Measurements from ENCODE around the gene DDI1. TPM values are rescaled to one million over a fixed set of nuclear protein-coding genes. Genes with fewer than 3 reads are reported as not detected.

Gene DDI1
- total RNA-seq (not detected), polyA plus RNA-seq (ENCODE audit: insufficient read depth in 1 of 8, insufficient read length in 8 of 8, low replicate concordance in 1 of 8) (not detected)
- long read RNA-seq, donor 1 = 0 reads
- long read RNA-seq, donor 2 = 0 reads
- long read RNA-seq, donor 3 = 0 reads
- long read RNA-seq, donor 4 = 0 reads
- long read RNA-seq, donor 5 = 0 reads
- long read RNA-seq, donor 6 = 0 reads
- long read RNA-seq, donor 7 = 0 reads
- long read RNA-seq, donor 8 = 0 reads
- long read RNA-seq, donor 9 = 0 reads
- long read RNA-seq, donor 10 = 0 reads
- long read RNA-seq, donor 11 = 0 reads

DNA sequence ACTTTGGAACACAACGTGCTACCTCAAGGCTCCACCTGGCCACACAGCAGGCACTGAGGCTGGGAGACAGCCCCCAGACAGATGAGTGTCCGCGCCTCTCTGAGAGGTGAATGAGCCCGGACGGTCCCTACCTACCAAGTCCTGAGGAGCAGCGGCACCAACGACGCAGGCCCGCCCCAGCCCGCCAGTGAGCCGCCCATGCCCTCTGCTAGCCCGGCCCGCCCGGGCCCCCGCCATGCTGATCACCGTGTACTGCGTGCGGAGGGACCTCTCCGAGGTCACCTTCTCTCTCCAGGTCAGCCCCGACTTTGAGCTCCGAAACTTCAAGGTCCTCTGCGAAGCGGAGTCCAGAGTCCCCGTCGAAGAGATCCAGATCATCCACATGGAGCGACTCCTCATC lies at the start of gene DDI1:
TSS of gene DDI1 (plus strand) at position 53 of the 400 bp plus-strand sequence. CDS start at position 236, 183 bp downstream.
- DNase-seq = no peak
- WGBS (ENCODE audit: insufficient coverage) = 98% methylated on average over 26 of the region's 26 CpGs

DNA sequence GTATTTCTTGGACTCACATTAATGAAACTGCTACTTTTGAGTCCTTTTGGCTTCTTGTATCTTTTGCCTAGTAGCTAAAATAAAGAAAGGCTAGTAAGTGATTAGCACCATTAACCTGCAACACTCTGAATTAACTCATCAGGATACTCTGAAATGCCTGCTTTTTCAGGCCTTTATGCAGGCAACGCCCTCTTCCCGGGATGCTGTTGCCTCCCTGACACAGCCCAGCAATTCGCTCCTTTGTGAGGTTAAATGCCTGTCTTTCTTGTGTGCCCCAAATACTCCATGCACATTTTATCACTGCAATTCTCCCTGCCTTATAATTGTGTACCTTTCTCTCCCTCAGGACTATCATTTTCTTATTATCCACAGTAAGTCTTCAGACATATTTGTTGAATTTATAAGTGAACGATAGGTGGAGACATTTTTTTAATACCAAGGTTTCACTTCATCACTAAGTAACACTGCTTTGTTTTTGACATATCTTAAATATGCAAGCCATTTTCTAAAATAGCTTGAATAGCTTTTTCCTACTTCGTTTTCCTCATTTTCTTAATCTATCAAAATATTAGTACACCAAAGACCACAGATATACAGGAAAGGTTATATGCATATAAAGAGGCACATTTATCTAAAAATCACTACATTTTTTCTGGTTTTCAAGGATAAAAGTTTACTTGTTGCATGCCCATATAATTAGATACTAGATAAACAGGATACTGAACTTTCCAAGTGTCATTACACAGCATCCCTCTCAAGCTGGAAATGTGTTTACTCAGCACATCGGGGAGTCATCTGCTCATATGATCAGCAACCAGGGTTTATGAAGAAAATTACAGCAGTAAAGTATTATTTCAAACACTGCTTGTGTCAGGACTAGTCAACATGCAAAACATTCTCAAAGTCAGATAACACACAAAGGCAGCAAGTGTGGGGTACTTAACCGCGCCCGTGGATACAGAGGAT lies 48.5 kb upstream of the DDI1 start:
- H3K4me3 ChIP-seq (ENCODE audit: low read length) = no peak overlapping the region

More for the DNA sequence above, at the start of gene DDI1:
- H3K27me3 ChIP-seq (ENCODE audit: control insufficient read depth, insufficient read depth, low read length) = no peaks in the 10 kb centered on the region
- H3K4me3 ChIP-seq (ENCODE audit: low read length) = no peak within 1 kb of the TSS
- H3K36me3 ChIP-seq (ENCODE audit: control insufficient read depth, insufficient read depth, low read length) = no peaks in the 10 kb centered on the region
- peaks cover 2% of the 10 kb centered on the region for H3K9me3 ChIP-seq (replicated peaks; ENCODE audit: control insufficient read depth, low read depth, low read length)
- no peak within 1 kb of the TSS for H3K27ac ChIP-seq (ENCODE audit: low read length)
- H3K4me1 ChIP-seq (ENCODE audit: control insufficient read depth, insufficient read depth, low read length) = no peaks in the 10 kb centered on the region

DNA sequence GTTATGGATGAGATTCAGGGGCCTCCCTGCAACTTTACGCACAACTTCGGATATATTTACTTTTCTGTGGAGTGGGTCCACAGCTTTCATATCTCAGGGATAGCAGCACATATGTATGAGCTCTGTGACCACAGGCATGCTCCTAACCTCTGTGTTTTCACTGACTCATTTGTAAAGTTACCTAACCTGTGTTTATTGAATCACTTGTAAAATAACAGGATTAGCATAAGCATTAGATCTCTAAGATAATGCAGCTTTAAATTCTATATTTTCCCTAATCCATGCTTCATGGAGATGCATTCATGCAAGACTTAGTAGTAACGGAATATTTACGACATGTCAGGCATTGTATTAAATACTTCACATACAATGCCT lies 47.9 kb upstream of the DDI1 start:
- Histone ChIP-seq H3K27me3 (ENCODE audit: control insufficient read depth, insufficient read depth, low read length) (no peaks in the 10 kb centered on the region), H3K9me3 (replicated peaks; ENCODE audit: control insufficient read depth, low read depth, low read length) (no peaks in the 10 kb centered on the region), H3K4me1 (ENCODE audit: control insufficient read depth, insufficient read depth, low read length) (peaks cover 2% of the 10 kb centered on the region), H3K4me3 (ENCODE audit: low read length) (no peak overlapping the region), H3K36me3 (ENCODE audit: control insufficient read depth, insufficient read depth, low read length) (no peaks in the 10 kb centered on the region), H3K27ac (ENCODE audit: low read length) (no peak overlapping the region)
- DNase-seq = no peak
- WGBS (ENCODE audit: insufficient coverage) = 96% methylated on average over 2 of the region's 4 CpGs

More for the DNA sequence above, 48.5 kb upstream of the DDI1 start:
- peaks cover 3% of the 10 kb centered on the region for H3K9me3 ChIP-seq (replicated peaks; ENCODE audit: control insufficient read depth, low read depth, low read length)
- H3K4me1 ChIP-seq (ENCODE audit: control insufficient read depth, insufficient read depth, low read length) = peaks cover under 1% of the 10 kb centered on the region
- H3K27me3 ChIP-seq (ENCODE audit: control insufficient read depth, insufficient read depth, low read length) = no peaks in the 10 kb centered on the region
- no peak for DNase-seq
- H3K27ac ChIP-seq (ENCODE audit: low read length) = no peak overlapping the region
- no peaks in the 10 kb centered on the region for H3K36me3 ChIP-seq (ENCODE audit: control insufficient read depth, insufficient read depth, low read length)
- 79% methylated on average over 6 of the region's 9 CpGs for WGBS (ENCODE audit: insufficient coverage)

DNA sequence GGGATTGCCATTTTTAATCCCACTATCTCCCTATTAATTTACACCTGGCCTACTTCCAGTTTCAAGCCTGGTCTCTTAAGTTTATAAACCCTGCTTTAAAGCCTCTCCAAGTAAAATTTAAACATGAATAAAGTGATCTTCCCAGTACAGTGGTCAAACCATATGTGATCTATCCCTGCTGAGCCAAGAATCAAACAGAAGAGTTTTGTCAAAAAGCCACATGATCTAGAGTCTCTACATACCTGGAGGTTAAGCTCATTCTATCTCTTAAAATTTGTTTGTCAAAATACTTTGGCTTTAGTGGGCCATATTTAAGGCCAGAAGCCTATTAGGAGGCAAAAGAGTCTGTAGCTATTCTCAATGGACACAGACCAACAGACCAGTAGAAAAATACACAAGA lies 42.9 kb upstream of the DDI1 start:
- DNase-seq = peak; percentile 82
- no peaks in the 10 kb centered on the region for H3K27me3 ChIP-seq (ENCODE audit: control insufficient read depth, insufficient read depth, low read length)
- H3K4me1 ChIP-seq (ENCODE audit: control insufficient read depth, insufficient read depth, low read length) = peaks cover 5% of the 10 kb centered on the region
- H3K36me3 ChIP-seq (ENCODE audit: control insufficient read depth, insufficient read depth, low read length) = no peaks in the 10 kb centered on the region
- no peaks in the 10 kb centered on the region for H3K9me3 ChIP-seq (replicated peaks; ENCODE audit: control insufficient read depth, low read depth, low read length)
- H3K4me3 ChIP-seq (ENCODE audit: low read length) = no peak overlapping the region
- H3K27ac ChIP-seq (ENCODE audit: low read length) = no peak overlapping the region

DNA sequence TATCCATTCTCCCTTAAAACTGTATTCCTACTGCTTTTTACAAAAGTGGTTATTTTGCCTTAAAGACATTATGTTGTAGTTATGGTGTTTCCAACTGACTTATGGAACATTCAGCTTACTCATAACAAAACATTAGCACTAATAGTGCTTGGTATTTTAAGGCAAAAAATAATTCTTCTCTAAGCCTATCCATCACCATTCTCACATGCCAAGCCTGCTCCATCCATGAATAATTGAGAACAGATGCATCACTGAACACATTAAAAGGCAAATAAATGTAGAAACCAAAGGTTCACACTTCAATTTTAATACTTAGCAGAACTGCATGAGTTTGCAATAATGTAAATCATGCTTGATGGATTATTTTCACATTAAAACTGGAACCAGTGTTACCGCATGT lies 42.3 kb upstream of the DDI1 start:
- no peaks in the 10 kb centered on the region for H3K36me3 ChIP-seq (ENCODE audit: control insufficient read depth, insufficient read depth, low read length)
- H3K27ac ChIP-seq (ENCODE audit: low read length) = no peak overlapping the region
- peak; percentile 69 for DNase-seq
- no peaks in the 10 kb centered on the region for H3K27me3 ChIP-seq (ENCODE audit: control insufficient read depth, insufficient read depth, low read length)
- H3K9me3 ChIP-seq (replicated peaks; ENCODE audit: control insufficient read depth, low read depth, low read length) = no peaks in the 10 kb centered on the region
- peaks cover 5% of the 10 kb centered on the region for H3K4me1 ChIP-seq (ENCODE audit: control insufficient read depth, insufficient read depth, low read length)
- no CpG with 5 or more reads among the region's 1 CpG for WGBS (ENCODE audit: insufficient coverage)
- H3K4me3 ChIP-seq (ENCODE audit: low read length) = no peak overlapping the region

DNA sequence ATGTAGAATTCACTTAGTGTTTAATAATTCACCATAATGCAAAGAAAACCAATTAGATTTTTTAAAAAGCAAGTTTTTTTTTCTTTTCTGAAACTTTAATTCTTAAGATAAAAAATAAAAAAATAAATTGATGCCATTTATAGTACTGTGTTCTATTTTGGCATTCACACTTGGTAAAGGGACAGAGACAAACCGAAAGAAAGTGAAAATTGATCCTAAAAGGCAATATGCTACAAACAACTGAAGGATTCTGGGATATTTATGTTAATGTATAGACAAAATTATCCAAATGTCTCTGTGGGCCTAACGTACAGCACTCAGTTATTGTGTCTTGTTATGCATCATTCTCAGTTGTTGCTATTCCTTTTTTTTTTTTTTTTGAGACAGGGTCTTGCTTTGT lies 41.9 kb upstream of the DDI1 start:
- no peak for DNase-seq
- WGBS (ENCODE audit: insufficient coverage) = no CpG with 5 or more reads among the region's 2 CpGs
- Histone ChIP-seq H3K4me1 (ENCODE audit: control insufficient read depth, insufficient read depth, low read length) (peaks cover 5% of the 10 kb centered on the region), H3K9me3 (replicated peaks; ENCODE audit: control insufficient read depth, low read depth, low read length) (no peaks in the 10 kb centered on the region), H3K27me3 (ENCODE audit: control insufficient read depth, insufficient read depth, low read length) (no peaks in the 10 kb centered on the region), H3K4me3 (ENCODE audit: low read length) (no peak overlapping the region), H3K27ac (ENCODE audit: low read length) (no peak overlapping the region), H3K36me3 (ENCODE audit: control insufficient read depth, insufficient read depth, low read length) (peaks cover 2% of the 10 kb centered on the region)

DNA sequence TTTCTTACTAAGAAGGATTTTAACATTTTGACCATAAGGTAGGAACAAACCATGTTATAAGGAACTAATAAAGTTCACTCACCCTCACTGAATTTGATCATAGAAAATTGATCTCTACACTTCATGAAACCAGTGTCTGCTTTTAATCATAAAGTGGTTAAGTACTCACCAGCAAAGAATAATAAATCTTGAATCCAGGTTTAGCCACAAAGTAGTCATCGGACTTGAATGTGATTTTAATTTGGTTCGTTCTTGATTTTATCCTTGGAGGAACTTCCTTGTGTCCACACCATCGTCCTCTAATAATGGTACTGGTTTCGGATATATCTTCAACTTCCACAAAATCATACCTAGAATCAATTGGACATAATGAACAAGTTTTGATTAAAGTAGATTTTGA lies 40.5 kb upstream of the DDI1 start:
- peaks cover 2% of the 10 kb centered on the region for H3K36me3 ChIP-seq (ENCODE audit: control insufficient read depth, insufficient read depth, low read length)
- H3K9me3 ChIP-seq (replicated peaks; ENCODE audit: control insufficient read depth, low read depth, low read length) = no peaks in the 10 kb centered on the region
- H3K4me1 ChIP-seq (ENCODE audit: control insufficient read depth, insufficient read depth, low read length) = peaks cover 5% of the 10 kb centered on the region
- H3K27ac ChIP-seq (ENCODE audit: low read length) = no peak overlapping the region
- no peak overlapping the region for H3K4me3 ChIP-seq (ENCODE audit: low read length)
- no CpG with 5 or more reads among the region's 4 CpGs for WGBS (ENCODE audit: insufficient coverage)
- H3K27me3 ChIP-seq (ENCODE audit: control insufficient read depth, insufficient read depth, low read length) = no peaks in the 10 kb centered on the region
- no peak for DNase-seq

DNA sequence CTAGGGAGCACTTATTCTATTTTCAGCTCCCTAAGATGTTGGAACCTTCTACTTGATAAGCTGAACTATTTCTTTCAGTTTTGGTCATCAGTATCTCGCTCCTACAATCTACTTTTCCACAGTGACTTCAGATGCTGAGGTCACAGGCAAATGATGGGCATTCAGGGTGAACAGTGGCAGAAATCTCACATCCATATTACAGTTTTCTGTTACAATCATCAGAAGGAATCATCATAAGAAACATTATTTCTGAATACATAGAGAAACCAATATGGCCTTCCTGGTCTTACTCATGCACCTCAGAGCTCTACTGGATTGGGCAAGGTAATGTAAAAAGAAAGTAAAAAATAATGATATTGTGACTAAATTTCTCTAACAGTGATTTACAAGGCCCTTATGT lies 39.4 kb upstream of the DDI1 start:
- no peak for DNase-seq
- 89% methylated on average over 1 of the region's 1 CpG for WGBS (ENCODE audit: insufficient coverage)
- Histone ChIP-seq H3K4me1 (ENCODE audit: control insufficient read depth, insufficient read depth, low read length) (peaks cover 5% of the 10 kb centered on the region), H3K36me3 (ENCODE audit: control insufficient read depth, insufficient read depth, low read length) (peaks cover 2% of the 10 kb centered on the region), H3K9me3 (replicated peaks; ENCODE audit: control insufficient read depth, low read depth, low read length) (no peaks in the 10 kb centered on the region), H3K4me3 (ENCODE audit: low read length) (no peak overlapping the region), H3K27ac (ENCODE audit: low read length) (no peak overlapping the region), H3K27me3 (ENCODE audit: control insufficient read depth, insufficient read depth, low read length) (no peaks in the 10 kb centered on the region)

DNA sequence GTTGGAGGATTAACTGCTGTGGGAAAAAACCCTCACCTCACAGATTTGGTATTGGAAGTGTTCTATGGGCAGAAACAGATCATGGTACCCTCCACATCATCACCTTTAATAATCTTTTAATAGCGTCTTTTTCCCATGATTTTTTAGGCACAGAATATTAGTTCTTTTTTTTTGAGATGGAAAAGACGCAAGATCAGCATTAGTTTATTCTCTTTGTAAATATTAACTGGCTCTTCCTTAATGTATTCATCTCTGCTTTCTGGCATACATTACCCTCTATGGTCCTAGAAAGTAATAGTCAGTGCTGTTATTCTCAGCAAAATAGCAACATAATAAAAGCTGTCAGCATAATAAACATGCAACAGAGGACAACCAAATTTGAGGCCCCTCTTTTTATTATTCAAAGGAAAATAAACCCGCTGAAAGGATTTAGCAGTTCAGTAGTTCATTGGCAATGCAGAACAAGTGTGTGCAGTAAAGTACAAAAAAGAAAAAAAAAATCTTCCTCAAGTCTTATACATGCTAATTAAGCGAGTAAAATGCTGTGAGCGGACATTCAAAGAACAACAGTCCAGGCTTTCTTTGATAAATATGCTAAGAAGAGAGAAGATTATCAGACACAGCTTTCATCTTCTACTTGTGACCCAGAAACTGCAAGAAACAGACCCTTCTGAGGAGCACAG lies 37.5 kb upstream of the DDI1 start:
- no peak overlapping the region for H3K27ac ChIP-seq (ENCODE audit: low read length)
- H3K4me1 ChIP-seq (ENCODE audit: control insufficient read depth, insufficient read depth, low read length) = peaks cover 3% of the 10 kb centered on the region
- H3K9me3 ChIP-seq (replicated peaks; ENCODE audit: control insufficient read depth, low read depth, low read length) = no peaks in the 10 kb centered on the region
- DNase-seq = peak; percentile 45
- H3K27me3 ChIP-seq (ENCODE audit: control insufficient read depth, insufficient read depth, low read length) = no peaks in the 10 kb centered on the region
- no CpG with 5 or more reads among the region's 5 CpGs for WGBS (ENCODE audit: insufficient coverage)
- H3K36me3 ChIP-seq (ENCODE audit: control insufficient read depth, insufficient read depth, low read length) = peaks cover 2% of the 10 kb centered on the region
- no peak overlapping the region for H3K4me3 ChIP-seq (ENCODE audit: low read length)

DNA sequence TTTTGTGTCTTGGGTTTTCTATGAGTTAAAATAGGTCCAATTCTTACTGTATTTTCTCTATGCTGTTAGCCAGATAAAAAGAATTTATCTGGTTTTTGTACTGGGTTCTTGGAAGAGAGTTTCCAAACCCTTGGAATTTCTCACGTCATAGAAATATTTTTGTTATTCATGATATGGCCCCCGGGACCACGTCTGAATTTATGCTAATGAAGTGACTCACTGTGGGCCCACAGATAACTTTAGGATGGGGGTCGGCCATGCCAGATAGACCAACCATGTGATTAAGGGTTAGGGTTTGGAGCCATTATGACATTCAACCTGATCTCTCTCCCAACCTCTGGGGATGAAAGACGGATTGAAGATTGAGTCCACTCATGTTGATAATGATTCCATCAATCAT lies 35.6 kb upstream of the DDI1 start:
- Histone ChIP-seq H3K27ac (ENCODE audit: low read length) (no peak overlapping the region), H3K36me3 (ENCODE audit: control insufficient read depth, insufficient read depth, low read length) (peaks cover 2% of the 10 kb centered on the region), H3K4me3 (ENCODE audit: low read length) (no peak overlapping the region), H3K9me3 (replicated peaks; ENCODE audit: control insufficient read depth, low read depth, low read length) (no peaks in the 10 kb centered on the region), H3K27me3 (ENCODE audit: control insufficient read depth, insufficient read depth, low read length) (no peaks in the 10 kb centered on the region), H3K4me1 (ENCODE audit: control insufficient read depth, insufficient read depth, low read length) (no peaks in the 10 kb centered on the region)
- peak; percentile 54 for DNase-seq
- WGBS (ENCODE audit: insufficient coverage) = 40% methylated on average over 2 of the region's 5 CpGs

Measured in muscle of leg (tissue), 16 donors.